NCI-H2196 treated with DMSO at 0.1 percent for 48 hours (cell line): Measurements from ENCODE around the gene DCAF7.

Experiments used
- DNase-seq: peaks from one replicate; lab custom pipeline; 2025; ENCODE audit not compliant: unreplicated experiment; lab: John Stamatoyannopoulos, UW

DCAF7 gene

GRCh38 chr17:63524051-63524450 lies 26.2 kb upstream of the DCAF7 start:
- DNase-seq, result no peak

GRCh38 chr17:63525190-63525946 lies 24.9 kb upstream of the DCAF7 start:
- DNase-seq, result no peak

GRCh38 chr17:63526861-63527260 lies 23.4 kb upstream of the DCAF7 start:
- no peak for DNase-seq

GRCh38 chr17:63528183-63528582 lies 22.1 kb upstream of the DCAF7 start:
- no peak for DNase-seq

GRCh38 chr17:63529711-63530556 lies 20.3 kb upstream of the DCAF7 start:
- DNase-seq, result no peak

- no peak for DNase-seq
These were observed 19.7 kb upstream of the DCAF7 start for GRCh38 chr17:63530557-63531021.

GRCh38 chr17:63531022-63531965 lies 19.0 kb upstream of the DCAF7 start:
- no peak for DNase-seq

GRCh38 chr17:63533433-63534077 lies 16.7 kb upstream of the DCAF7 start:
- DNase-seq, result no peak

- no peak for DNase-seq
These were observed 16.2 kb upstream of the DCAF7 start for GRCh38 chr17:63534078-63534570.

GRCh38 chr17:63534816-63535455 lies 15.3 kb upstream of the DCAF7 start:
- no peak for DNase-seq

- DNase-seq, result no peak
These were observed 14.6 kb upstream of the DCAF7 start for GRCh38 chr17:63535640-63536039.

GRCh38 chr17:63537001-63537400 lies 13.3 kb upstream of the DCAF7 start:
- no peak for DNase-seq

GRCh38 chr17:63537991-63538692 lies 12.1 kb upstream of the DCAF7 start:
- no peak for DNase-seq

GRCh38 chr17:63538693-63539595 lies 11.3 kb upstream of the DCAF7 start:
- DNase-seq, result no peak

GRCh38 chr17:63540590-63540989 lies 9.7 kb upstream of the DCAF7 start:
- no peak for DNase-seq

- no peak for DNase-seq
These were observed 8.1 kb upstream of the DCAF7 start for GRCh38 chr17:63542218-63542545.

GRCh38 chr17:63542942-63543821 lies 7.1 kb upstream of the DCAF7 start:
- DNase-seq, result peak; percentile 21
